ENCODE data around the gene KIAA0513.
"Not testable (repeated sequence)": the region's sequence is repeated elsewhere in the genome, so short reads cannot be mapped to it uniquely, and the experiment has no call there.

Gene KIAA0513

DNA sequence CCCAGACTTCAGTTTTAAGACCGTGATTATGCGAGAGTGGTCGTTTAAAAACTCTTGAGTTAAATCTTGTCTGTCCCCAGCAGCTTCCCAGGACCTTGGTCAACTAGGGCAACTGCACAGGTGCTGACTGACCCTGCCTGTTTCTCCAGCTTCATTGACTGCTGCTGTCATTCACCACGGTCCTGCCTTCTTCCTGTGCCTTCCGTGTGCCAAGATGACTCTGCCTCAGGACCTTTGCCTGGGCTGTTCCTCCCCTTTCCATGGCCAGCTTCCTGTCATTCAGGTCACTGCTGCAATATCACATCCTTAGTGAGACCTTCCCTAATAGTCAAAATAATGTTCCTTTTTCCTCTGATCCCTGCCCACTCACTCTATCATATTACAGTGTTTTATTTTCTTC lies 3.9 kb downstream of the KIAA0513 start:
- DNase-seq: no peak

DNA sequence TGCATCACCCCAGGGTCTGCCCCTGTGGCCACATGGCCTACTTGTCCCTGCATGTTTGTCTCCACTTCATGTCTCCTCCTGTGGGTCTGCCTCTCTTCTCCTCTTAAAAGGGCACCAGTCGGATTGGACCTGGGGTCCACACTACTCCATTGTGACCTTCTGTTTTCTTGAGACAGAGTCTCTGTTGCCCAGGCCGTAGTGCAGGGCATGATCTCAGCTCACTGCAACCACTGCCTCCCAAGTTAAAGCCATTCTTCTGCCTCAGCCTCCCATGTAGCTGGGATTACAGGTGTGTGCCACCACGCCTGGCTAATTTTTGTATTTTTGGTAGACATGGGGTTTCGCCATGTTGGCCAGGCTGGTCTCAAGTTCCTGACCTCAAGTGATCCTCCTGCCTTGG lies 4.6 kb downstream of the KIAA0513 start:
- DNase-seq: not testable (repeated sequence)

DNA sequence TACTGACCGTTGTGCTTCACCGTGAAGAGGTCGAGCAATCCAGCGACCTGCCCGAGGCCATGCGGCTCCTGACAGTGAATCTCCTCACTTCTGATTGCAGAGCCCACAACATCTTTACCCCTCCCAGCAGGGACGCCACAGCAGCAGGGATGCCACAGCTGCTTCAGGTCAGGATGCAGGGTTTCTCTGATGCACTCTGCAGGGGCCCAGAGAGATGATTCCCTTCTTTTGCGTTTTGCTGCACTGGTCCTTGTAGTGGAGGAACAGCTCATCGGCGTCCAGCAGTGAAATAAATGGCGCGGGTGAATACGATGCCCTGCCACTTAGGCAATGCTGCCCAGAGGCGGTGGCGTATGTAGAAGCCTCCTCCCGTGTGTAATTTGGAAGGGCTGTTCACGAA lies 5.6 kb downstream of the KIAA0513 start:
- no peak for DNase-seq

DNA sequence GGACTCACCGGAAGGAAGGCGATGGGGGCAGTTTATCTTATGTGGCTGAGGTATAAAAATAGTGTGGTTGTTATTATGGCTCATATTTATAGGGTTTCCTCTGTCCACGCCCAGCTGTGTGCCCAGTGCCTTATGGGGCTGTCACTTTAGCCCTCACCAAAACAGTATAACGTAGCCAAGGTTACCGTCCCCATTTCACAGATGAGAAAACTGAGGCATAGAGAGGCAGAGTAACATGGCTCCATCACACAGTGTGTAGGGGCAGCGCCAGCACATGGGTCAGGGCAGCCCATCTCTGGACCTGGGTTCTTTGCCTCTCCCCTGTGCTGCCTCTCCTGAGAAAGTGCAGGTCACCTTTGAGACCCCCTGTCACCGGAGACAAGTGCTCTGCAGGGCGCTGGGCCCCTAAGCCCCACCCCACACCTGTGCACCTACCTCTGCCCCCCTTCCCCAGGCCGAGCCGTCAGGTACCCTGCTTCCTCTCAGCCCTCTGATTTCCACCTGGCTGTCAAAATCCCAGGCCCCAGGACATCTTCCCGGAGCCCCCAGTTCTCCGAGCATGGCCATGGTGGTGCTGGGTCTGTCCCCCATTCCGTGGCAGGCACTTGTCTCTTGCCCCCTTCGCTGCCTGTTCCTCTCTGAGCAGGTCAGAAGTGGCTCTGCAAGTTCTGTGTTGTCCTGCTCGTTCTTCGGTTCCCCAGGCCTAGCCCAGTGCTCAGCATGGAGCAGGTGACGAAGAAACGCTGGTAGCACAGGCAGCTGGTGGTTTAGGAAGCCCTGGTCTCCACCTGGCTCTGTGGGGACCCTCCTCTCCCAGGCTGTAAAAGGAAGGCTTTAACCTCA lies 7.2 kb downstream of the KIAA0513 start:
- no peak for DNase-seq

DNA sequence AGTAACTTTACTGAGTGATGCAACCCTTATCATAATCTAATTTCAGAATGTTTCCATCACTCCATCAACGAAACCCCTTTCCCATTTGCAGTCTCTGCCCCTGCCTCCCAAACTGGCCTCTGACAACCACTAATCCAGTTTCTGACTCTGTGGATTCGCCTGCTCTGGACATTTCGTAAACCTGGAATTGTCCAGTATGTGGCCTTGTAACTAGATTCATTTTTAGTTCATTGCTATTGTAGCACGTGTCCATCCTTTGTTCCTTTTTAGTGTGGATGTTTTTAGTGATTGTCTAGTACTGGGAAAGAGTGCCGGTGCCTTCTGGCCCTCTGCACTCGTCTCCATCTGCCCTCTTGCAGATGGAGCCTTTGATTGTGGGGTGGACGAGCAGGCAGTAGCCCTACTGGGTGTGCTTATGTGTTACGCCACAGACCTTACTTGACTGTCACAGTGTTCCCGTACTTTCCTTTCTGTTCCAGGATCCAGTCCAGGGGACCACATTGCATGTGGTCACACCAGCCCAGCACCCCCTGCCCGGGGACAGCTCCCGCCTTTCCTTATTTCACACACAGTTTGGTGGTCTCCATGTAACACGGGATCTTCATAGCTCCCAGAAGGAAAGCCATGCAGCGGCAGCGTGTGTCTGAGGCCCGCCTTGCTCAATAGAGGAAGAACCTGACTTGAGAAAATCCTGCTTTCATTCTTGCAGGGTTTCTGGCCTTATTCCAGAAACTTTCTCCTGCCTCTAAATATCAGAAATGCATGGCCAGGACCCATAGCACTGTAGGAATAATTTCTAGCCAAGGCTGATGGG lies 8.8 kb downstream of the KIAA0513 start:
- no peak for DNase-seq

DNA sequence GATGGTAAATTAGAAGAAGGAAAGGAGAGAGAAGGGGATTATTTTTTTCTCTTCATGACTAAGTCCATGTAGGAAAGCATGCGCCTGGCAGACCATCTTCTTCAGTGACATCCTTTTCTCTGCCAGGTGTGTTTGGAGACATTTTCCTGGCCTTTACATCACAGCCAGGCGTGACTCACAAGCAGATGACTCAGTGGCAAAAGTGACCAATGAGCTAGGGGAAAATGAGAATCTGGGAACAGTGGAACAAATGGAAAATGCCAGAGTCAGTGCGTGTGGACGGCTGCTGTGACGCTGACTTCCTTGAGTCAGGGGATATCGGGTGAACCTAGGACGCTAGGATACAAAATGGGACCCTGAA lies 9.4 kb downstream of the KIAA0513 start:
- DNase-seq: no peak

DNA sequence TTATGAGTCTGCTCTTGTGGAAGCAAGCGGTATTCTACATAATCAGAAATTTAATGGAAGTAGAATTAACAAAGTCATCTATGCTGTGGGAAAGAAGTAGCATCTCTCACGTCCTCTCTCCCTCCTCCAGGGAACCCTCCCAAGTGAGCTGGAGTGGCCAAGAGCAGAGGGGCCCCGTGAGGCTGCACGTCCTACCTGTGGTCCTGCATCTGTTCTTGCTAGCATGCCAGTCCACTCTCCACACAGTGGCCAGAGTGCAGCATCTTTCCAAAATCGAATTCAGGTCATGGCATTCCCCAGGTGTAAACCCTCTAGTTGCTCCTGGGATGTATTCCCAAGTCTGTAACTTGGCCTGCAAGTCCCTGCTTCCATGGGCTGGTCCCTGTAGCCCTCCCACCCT lies 10.1 kb downstream of the KIAA0513 start:
- no peak for DNase-seq

DNA sequence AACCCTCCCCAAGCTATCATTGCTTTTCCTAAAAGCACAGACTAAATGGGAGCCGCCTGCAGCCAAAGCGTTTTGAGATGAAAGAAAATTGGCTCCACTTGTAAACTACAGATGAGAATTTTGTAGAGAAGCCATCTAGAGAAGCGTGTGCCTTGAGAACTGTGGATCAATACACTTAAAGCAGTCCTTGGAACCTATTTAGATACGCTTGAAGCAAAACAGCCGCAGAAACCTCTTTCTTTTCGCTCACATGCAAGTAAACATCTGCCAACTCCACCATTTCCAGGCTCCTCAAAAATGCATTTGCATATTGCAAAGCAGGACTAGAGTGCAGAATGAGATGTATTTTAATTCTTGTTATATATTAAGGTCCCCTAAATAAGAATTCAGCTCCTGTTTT lies 13.1 kb downstream of the KIAA0513 start:
- no peak for DNase-seq

DNA sequence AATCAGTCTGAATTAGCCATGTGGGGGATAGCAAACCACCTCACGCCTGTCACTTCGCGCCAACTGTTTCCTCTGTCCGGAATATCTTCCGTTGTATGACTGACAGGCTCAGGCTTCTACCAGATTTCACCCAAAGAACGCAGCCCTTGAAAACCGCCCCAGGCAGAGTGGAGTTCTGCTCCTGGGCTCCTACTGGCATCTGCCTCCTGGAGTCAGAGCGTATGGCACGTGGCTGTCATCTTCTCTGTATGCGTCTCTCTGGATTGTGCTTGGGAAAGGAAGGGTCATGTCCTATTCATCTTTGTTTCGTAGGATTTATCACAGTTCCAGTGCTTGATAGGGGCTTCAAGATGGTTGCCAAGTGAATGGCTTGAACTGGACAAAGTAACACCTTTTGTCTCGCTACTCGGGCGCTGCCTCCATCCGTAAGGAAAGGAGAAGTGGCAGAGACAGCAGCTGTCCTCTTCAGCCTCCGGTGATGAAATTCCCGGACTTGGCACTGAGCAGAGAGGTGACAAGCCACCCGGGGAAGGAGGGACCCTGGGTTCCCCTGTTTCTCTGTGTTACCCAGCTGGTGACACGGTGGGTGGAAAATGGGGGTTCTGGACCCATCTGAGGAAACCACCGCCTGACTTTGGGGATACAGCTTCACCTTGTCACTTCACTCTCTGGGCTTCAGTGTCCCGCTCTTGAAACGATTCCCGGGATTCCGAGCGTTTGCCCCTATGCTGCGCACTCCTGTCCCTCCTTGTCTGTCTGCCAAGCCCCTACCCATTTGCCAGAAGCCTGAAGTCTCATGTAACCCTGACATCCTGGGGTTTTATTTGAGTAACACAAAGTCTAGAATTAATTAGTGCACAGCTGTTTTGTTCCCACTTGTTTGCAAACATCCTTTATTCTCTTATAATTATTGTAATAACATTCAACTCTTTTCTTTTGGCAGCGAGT lies 13.9 kb downstream of the KIAA0513 start:
- DNase-seq: peak; percentile 39

DNA sequence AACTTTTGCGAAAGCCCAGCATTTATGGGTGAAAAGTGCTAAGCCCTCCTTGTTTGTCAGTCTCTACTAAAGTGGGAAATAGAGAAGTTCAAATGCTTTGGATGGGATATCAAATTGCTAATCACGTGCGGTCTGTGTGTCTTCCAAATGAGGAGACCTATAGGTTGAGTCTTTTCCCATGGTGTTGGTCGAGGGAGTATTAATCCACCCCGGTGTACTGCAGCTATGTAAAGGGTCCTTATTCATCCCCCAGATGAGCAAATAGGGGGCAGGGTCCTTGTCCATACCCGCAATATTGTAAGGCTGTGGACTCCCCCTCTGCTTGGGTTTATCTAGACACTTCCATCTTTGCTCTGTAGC lies 14.6 kb downstream of the KIAA0513 start:
- no peak for DNase-seq

DNA sequence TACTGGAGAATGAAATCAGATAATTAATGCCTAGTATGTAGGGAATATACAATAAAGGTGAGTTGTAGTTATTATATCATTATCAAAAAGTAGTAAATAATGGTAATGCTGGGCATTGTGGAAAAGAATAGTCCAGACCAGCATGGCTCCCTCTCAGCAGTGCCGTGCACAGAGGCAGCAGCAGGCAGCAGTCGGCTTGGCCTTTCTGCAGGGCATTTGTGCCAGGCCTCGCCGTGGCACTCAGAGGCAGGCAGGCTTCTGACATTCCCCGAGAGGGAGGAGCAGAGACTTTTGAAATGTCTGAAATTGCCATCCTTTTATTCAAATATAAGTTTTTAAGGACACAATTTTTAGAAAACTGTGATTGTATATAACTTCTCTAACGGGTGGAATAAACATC lies 15.0 kb downstream of the KIAA0513 start:
- no peak for DNase-seq

DNA sequence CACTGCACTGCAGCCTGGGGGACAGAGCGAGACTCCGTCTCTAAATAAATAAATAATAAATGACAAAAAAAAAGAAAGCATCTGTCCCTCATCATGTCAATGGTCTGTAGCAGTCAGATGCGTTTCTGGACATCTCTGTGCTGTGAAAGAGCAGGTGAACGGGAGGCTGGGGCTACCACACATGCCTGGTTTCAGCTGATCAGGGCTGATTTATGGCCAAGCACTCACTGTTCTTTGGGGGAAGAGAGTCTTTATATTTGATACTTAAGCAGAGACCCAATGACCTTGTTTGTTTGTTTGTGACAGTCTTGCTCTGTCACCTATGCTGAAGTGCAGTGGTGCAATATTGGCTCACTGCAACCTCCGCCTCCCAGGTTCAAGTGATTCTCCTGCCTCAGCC lies 17.5 kb downstream of the KIAA0513 start:
- DNase-seq: no peak

DNA sequence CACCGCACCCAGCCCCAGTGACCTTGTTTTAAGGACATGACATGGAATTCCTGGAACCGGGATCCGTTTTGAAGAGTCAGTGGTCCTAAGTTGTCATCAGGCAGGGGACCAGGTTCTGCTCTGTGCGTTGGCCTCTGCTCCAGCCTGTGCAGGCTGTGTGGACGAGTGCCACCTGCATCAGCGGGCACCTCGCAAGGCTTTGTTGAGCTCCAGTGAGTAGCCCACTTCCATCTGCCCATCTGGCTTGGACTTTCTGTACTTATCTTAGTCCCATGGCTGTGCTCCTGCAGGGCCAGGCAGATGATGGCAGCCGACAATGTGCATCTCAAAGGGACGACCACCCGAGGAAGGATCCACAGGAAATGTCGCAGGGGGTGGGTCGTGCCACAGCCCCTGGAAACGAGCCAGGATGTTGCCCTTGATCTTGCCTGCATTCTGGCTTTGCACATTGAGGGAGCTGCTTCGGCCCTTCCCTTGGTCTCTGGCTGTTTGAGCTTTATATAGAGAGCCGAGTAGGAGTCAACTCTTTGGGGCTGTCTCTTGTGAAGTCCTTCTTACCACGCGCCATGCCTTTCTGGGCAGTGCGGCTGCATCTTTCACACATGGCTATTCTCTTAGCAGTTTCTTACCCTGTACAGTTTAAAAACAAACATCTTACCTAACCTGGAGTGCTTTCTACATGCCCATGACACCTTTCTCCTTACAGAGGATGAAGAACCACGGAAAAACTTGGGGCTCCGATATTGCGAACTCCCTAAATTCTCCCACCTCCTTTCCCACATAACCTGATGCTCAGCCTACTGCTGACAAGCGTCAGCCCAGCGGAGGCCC lies 18.3 kb downstream of the KIAA0513 start:
- DNase-seq: no peak

DNA sequence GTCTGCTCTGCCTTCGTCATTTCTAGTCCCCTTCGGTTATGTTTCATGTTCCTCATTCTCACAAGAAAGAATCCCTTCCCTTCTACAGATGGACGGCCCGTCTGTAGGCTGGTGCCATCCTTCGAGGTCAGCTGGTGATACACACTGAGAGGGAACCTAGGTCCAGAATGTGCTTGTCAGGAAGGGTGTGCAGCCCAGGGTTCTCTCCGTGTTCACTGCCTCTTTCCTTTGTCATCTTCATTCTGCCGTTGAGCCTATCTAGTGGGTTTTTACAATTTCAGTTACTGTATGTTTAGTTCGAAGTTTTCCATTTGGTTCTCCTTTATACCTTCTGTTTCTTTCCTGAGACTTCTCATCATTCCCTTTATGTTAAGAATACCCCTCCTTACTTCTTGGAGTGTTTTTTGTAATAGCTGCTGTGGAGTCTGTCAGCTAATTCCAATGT lies 18.9 kb downstream of the KIAA0513 start:
- DNase-seq: no peak

DNA sequence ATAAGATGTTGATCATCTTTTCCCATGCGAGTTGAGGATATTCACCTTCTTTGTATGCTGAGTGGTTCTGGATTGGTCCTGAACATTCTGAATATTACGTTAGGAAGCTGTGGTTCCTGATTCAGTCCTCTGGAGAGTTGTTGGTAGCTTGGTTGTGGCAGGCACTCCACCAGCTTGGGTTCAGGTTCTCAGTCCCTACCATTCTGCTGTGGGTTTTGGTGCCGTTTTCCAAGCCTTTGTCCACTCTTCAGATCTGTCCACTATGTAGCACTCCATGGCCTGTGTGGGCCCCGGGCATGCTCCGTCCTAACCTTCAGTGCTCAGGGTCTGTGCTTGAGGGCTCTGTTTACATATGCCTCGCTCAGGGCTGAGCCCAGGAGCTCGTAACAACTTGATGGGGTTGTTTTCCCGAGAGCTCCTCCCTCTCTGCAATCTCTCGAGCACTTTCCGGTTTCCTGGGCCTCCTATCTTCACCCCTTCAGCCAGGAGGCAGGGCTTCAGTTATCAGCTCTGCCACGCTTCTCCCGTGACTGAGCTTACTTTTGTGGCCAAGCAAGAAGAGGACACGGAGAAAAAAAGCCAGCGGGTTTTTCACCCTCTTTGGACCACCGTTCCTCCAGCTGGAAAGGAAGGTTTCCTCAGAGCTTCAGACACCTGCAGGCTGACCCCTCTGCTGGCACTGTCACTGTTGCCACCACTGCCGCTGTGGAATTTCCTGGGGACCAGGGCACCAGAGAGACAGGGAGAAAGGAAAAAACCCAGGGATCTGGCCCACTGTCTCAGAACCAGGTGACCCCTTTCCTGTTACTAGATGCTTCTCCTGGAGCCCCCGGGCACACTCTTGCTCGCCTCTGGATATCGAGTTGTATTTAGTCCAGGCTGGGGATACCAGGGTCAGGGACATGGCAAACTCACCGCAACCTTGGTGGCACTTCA lies 19.6 kb downstream of the KIAA0513 start:
- DNase-seq: no peak

DNA sequence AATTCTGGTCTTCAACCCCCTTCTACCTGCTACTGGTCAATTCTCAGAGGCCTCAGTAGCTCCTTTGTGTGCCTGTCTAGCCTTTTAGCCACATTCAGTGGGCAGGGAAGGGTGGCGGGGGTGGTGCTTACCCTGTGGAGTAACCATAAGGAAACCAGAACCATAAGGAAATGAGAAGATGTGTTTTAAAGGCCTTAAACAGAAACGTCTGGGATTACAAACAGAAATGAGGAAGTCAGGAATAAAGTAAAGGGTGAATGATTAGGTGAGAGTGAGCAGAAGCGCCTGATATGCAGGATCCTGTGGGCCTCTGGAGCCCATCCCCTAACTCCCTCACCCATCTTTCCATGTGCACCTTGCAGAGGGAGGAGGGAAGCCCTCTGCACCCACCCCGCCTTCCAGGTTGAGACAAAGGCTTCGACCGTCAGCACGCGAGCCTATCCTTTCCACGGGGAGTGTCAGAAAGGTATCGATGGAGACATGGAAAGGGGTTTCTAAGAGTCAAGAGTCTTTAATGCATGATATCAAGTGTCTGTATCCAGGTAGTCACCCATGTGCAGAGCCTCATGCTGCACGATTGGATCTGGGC lies 20.4 kb downstream of the KIAA0513 start:
- no peak for DNase-seq

DNA sequence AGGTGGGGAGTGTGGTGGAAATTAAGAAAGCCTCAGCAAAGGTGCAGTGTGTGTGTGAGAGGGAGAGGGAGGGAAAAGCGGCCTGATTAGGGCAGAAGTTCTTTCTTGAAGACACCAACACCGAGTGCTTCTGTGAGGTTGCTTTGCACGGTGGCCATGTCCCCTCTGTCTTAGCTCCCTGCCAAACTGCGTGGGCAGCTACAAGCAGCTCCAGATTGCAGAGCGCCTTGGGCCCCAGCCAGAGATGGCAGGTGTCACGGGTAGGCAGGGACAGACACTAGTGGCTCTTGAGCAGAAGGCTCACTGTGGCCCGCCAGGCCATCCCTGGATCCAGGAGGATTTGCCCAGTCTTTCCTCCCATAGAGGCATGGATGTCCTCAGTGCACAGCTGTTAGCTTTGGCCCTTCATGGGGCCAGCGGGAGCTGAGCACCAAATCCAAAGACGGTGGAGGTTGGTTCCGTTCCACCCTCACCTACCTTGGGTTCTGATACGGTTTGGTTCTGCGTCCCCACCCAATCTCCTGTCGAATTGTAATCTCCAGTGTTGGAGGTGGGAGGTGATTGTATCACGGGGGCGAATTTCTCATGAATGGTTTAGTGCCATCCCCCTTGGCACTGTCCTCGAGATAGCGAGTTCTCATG lies 21.4 kb downstream of the KIAA0513 start:
- no peak for DNase-seq

DNA sequence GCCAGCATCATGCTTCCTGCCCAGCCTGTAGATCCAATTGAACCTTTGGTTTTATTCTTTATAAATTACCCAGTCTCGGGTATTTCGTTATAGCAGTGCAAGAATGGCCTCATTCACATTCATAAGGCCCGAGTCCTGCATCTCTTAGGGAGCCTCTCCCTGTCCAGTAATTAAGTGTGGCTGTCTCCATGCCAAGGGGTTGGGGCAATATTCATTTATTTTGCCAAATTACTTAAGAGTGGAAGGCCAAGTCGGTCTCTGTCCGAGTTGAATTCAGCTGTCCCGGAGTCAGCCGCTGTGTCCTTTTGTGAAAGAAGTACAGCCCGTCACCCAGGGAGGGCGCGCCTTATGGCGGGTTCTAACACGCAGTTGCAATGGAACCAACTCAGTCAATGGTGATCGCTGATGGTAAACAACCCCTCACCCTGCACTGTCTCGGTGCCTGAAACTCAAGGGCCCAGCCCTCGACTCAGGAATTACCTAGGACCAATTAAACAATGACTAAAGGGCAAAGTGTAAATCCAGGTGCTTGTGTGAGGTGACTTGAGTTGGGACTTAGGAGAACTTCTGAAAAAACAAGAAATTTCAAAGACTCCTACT lies 22.2 kb downstream of the KIAA0513 start:
- DNase-seq: no peak

DNA sequence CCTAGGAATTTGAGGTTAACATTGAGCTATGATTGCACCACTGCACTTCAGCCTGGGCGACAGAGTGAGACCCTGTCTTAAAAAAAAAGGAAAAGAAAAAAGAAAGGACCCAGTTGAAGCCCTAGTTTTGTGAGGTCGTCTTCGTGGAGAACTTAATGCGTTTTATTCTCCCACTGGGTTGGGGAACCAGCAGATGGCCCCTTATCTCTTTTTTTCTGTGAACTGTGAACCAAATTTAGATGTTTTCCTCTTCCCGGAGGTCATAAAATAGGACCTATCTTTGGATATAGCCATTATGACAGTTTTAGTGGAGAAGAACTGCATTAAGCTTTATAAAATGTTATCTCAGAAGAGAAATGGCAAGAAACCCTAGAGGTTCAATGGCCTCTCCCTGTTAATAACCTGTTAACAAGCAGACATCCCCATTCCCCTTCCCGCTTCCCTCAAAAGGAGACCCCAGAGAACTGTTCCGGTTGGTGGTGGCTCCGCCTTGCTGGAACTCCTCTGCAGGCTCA lies 23.5 kb downstream of the KIAA0513 start:
- DNase-seq: no peak

DNA sequence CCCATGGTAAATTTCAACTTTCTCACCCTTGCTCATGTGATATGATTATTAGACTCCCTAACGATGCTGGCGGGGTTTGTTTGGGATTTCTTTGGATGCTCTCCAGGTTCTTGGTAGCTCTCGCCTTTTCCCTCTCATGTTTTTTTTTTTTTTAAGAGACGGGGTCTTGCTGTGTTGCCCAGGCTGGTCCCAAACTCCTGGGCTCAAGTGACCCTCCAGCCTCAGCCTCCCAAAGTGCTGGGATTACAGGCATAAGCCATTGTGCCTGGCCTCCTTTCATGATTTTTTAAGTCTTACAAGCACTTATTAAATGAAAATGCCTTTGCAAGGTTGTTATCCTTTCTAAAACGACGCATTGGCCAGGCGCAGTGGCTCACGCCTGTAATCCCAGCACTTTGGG lies 24.1 kb downstream of the KIAA0513 start:
- no peak for DNase-seq
